ENCODE results near the gene PRMT1. TPM values are rescaled to one million over a fixed set of nuclear protein-coding genes. Genes with fewer than 3 reads are reported as not detected.

The PRMT1 gene
- total RNA-seq, 1 donor from 2014 or later, result 273 TPM

GRCh38 chr19:49658139-49658517, 18.9 kb upstream of the PRMT1 start:
- Mint-ChIP-seq H3K9me3 (no peaks in the 10 kb centered on the region), H3K4me1 (peaks cover 6% of the 10 kb centered on the region), H3K27me3 (ENCODE audit: low read depth) (no peaks in the 10 kb centered on the region), H3K36me3 (peaks cover 41% of the 10 kb centered on the region), H3K4me3 (no peak overlapping the region), H3K27ac (no peak overlapping the region)
- TF ChIP-seq CTCF (IDR thresholded peaks at IDR 0.05; ENCODE audit: unreplicated experiment), result no peak
- DNase-seq (ENCODE audit: low spot score in 2 of 2, unreplicated experiment in 2 of 2), result no peak

DNA sequence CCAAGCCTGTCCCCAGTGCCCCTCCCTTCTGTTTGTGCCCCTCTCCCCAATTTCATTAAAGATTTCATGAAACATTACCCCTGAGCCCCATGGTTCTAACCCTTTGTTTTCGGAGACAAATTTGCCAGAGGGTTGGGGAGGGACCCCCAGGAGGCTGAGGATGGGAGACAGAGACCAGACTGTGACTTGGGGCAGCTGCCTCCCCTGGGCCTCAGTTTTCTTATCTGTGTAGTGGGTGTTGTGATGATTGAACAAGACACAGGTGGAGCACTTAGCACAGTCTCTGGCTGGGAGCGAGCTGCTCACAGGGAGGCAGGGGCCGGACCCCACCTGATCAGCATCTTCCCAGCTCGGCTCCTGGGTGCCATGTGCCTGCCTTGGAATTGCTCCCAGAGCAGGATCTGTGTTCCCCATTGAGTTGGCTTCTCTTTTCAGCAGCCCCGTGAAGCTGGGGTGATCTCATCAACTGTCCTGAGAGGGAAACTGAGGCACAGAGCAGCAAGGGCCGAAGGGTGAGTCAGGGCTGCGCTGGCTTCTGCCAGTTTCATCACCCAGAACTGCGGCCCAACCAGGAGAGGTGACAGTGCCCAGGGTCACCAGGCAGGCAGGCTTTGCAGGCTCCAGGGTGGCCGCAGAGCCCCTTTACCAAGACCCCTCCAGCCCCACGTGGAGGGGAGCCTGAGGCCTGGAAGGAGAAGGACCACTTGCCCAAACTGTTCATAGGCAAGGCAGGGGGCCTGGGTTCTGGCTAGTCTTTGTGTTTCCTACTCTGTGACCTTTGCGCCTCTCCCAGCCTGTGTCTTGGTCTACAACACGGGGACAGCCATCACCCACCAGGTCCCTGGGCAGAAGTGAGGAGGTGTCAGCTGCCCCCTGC, 18.3 kb upstream of the PRMT1 start:
- peaks cover 41% of the 10 kb centered on the region for H3K36me3 Mint-ChIP-seq
- DNase-seq (ENCODE audit: low spot score in 2 of 2, unreplicated experiment in 2 of 2), result no peak
- peaks cover 8% of the 10 kb centered on the region for H3K4me1 Mint-ChIP-seq
- H3K27me3 Mint-ChIP-seq (ENCODE audit: low read depth), result no peaks in the 10 kb centered on the region
- no peak overlapping the region for H3K4me3 Mint-ChIP-seq
- H3K9me3 Mint-ChIP-seq, result no peaks in the 10 kb centered on the region
- TF ChIP-seq CTCF (IDR thresholded peaks at IDR 0.05; ENCODE audit: unreplicated experiment), result no peak
- H3K27ac Mint-ChIP-seq, result no peak overlapping the region

DNA sequence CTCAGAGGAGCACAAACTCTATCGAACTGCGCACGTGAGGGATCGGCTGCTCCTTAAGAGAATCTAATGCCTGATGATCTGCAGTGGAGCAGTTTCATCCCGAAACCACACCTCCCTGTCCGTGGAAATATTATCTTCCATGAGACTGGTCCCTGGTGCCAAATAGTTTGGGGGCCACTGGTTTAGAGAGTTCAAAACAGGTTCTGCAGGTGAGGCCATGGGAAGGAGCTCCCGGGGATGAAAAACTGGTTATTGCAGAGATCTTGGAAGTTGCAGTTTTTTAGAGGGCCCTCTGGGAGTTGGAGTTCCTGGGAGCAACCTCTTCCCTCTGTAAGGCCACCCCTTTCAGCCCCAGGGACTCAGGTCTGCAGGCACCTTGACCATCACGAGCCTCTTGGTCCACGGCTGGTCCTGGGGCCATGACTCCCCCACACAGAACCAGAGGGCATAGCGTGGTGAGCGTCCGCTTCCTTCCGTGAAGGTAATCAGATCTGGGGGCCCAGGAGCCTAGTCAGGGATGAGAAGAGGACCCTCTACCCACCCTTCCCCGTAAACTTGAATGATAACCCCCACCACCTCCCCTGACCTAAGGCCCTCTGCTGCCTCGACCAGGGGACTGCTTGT, 16.6 kb upstream of the PRMT1 start:
- TF ChIP-seq CTCF (IDR thresholded peaks at IDR 0.05; ENCODE audit: unreplicated experiment), result no peak
- DNase-seq (ENCODE audit: low spot score in 2 of 2, unreplicated experiment in 2 of 2), result no peak
- H3K4me3 Mint-ChIP-seq, result no peak overlapping the region
- H3K27ac Mint-ChIP-seq, result no peak overlapping the region
- peaks cover 31% of the 10 kb centered on the region for H3K36me3 Mint-ChIP-seq
- peaks cover 22% of the 10 kb centered on the region for H3K4me1 Mint-ChIP-seq
- no peaks in the 10 kb centered on the region for H3K9me3 Mint-ChIP-seq
- no peaks in the 10 kb centered on the region for H3K27me3 Mint-ChIP-seq (ENCODE audit: low read depth)

GRCh38 chr19:49662011-49662410, 15.1 kb upstream of the PRMT1 start:
- Mint-ChIP-seq H3K27ac (no peak overlapping the region), H3K4me1 (peaks cover 33% of the 10 kb centered on the region), H3K9me3 (no peaks in the 10 kb centered on the region), H3K4me3 (no peak overlapping the region), H3K36me3 (peaks cover 24% of the 10 kb centered on the region), H3K27me3 (ENCODE audit: low read depth) (no peaks in the 10 kb centered on the region)
- no peak for DNase-seq (ENCODE audit: low spot score in 2 of 2, unreplicated experiment in 2 of 2)
- TF ChIP-seq CTCF (IDR thresholded peaks at IDR 0.05; ENCODE audit: unreplicated experiment), result no peak

- Mint-ChIP-seq H3K27ac (peak overlapping the region; percentile 6), H3K36me3 (peaks cover 20% of the 10 kb centered on the region), H3K4me1 (peaks cover 38% of the 10 kb centered on the region), H3K9me3 (no peaks in the 10 kb centered on the region), H3K27me3 (ENCODE audit: low read depth) (no peaks in the 10 kb centered on the region), H3K4me3 (peak overlapping the region; percentile 15)
- TF ChIP-seq CTCF (IDR thresholded peaks at IDR 0.05; ENCODE audit: unreplicated experiment), result no peak
- DNase-seq (ENCODE audit: low spot score in 2 of 2, unreplicated experiment in 2 of 2), result no peak
Observed at GRCh38 chr19:49663224-49663623, 13.8 kb upstream of the PRMT1 start.

All from mesothelial cell of epicardium (in vitro differentiated cells).